ENCODE data around the gene UBE3B. TPM values are rescaled to one million over a fixed set of nuclear protein-coding genes. Genes with fewer than 3 reads are reported as not detected.

The UBE3B gene
- total RNA-seq, 1 experiment from 2014 or later = 38.4 TPM

DNA sequence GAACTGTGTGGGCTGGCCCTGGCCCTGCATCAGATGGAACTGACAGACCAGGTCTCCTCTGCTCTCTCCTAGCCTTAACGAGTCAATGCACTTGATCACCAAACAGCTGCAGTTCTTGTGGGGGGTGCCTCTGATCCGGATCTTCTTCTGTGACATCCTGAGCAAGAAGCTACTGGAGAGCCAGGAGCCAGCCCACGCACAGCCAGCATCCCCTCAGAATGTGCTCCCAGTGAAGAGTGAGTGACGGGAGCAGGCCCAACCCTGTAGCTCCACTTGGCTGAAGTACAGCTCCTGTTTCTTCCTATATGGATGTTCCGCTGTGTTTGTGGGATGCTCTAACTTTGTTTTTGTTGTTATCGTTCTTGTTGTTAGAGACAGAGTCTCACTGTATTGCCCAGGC, 23.9 kb downstream of the UBE3B start:
- Mint-ChIP-seq H3K4me3 (ENCODE audit: unreplicated experiment) (no peak overlapping the region), H3K27ac (ENCODE audit: unreplicated experiment) (no peak overlapping the region), H3K36me3 (ENCODE audit: insufficient read depth, unreplicated experiment) (peaks cover 12% of the 10 kb centered on the region), H3K9me3 (ENCODE audit: unreplicated experiment) (no peaks in the 10 kb centered on the region), H3K4me1 (ENCODE audit: low read depth, unreplicated experiment) (no peaks in the 10 kb centered on the region), H3K27me3 (ENCODE audit: insufficient read depth, unreplicated experiment) (no peaks in the 10 kb centered on the region)
- Histone ChIP-seq H3K36me3 (ENCODE audit: control insufficient read depth, insufficient read depth, low read length) (peaks cover 3% of the 10 kb centered on the region; the same call in 1 of the 2 replicates), H3K27me3 (replicated peaks; ENCODE audit: control insufficient read depth, insufficient read depth, low read length) (no peaks in the 10 kb centered on the region), H3K9me3 (no peaks in the 10 kb centered on the region), H3K4me1 (no peaks in the 10 kb centered on the region), H3K4me3 (ENCODE audit: low read depth, low read length) (no peak overlapping the region)
- BruUV-seq (replicated peaks) = no TSS peak
- intact Hi-C loops (cut with micrococcal nuclease; ENCODE audit: unreplicated experiment) = no loop called here
- CTCF ChIA-PET = no interaction called here
- DNase-seq = no peak
- TF ChIP-seq, protein P1, sequence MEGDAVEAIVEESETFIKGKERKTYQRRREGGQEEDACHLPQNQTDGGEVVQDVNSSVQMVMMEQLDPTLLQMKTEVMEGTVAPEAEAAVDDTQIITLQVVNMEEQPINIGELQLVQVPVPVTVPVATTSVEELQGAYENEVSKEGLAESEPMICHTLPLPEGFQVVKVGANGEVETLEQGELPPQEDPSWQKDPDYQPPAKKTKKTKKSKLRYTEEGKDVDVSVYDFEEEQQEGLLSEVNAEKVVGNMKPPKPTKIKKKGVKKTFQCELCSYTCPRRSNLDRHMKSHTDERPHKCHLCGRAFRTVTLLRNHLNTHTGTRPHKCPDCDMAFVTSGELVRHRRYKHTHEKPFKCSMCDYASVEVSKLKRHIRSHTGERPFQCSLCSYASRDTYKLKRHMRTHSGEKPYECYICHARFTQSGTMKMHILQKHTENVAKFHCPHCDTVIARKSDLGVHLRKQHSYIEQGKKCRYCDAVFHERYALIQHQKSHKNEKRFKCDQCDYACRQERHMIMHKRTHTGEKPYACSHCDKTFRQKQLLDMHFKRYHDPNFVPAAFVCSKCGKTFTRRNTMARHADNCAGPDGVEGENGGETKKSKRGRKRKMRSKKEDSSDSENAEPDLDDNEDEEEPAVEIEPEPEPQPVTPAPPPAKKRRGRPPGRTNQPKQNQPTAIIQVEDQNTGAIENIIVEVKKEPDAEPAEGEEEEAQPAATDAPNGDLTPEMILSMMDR (IDR thresholded peaks at IDR 0.05; ENCODE audit: insufficient read depth in 1 of 2, low read depth in 1 of 2, low read length in 1 of 2, severe bottlenecking in 1 of 2, unreplicated experiment in 1 of 2) = no peak
- POLR2A ChIA-PET = no interaction called here

DNA sequence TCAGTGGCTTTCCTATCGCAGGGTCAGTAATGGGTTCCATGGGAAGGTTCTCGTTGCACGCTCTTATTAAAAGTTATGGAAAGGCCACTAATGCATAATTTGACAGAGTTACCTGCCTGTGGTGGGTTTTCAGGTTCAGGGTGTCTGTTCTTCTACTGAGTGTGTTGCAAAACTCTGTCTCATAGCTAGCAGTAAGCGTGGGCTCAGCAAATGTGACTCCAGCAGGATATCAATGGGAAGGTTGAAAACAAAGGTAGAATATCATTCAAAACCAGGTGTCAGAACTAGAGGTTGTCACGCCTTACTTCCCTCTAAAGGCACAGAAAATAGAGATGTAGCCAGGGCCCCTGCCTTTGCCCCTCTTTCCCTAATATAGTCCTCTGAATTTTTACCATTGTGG, 24.9 kb downstream of the UBE3B start:
- Histone ChIP-seq H3K36me3 (ENCODE audit: control insufficient read depth, insufficient read depth, low read length) (peaks cover 3% of the 10 kb centered on the region; the same call in 1 of the 2 replicates), H3K4me3 (ENCODE audit: low read depth, low read length) (no peak overlapping the region), H3K9me3 (no peaks in the 10 kb centered on the region), H3K4me1 (no peaks in the 10 kb centered on the region), H3K27me3 (replicated peaks; ENCODE audit: control insufficient read depth, insufficient read depth, low read length) (no peaks in the 10 kb centered on the region)
- intact Hi-C loops (cut with micrococcal nuclease; ENCODE audit: unreplicated experiment) = no loop called here
- Mint-ChIP-seq H3K4me1 (ENCODE audit: low read depth, unreplicated experiment) (no peaks in the 10 kb centered on the region), H3K27ac (ENCODE audit: unreplicated experiment) (no peak overlapping the region), H3K27me3 (ENCODE audit: insufficient read depth, unreplicated experiment) (no peaks in the 10 kb centered on the region), H3K4me3 (ENCODE audit: unreplicated experiment) (no peak overlapping the region), H3K9me3 (ENCODE audit: unreplicated experiment) (no peaks in the 10 kb centered on the region), H3K36me3 (ENCODE audit: insufficient read depth, unreplicated experiment) (peaks cover 12% of the 10 kb centered on the region)
- POLR2A ChIA-PET = no interaction called here
- no TSS peak for BruUV-seq (replicated peaks)
- TF ChIP-seq, protein P1 (IDR thresholded peaks at IDR 0.05; ENCODE audit: insufficient read depth in 1 of 2, low read depth in 1 of 2, low read length in 1 of 2, severe bottlenecking in 1 of 2, unreplicated experiment in 1 of 2) = no peak
- no peak for DNase-seq
- CTCF ChIA-PET = no interaction called here

DNA sequence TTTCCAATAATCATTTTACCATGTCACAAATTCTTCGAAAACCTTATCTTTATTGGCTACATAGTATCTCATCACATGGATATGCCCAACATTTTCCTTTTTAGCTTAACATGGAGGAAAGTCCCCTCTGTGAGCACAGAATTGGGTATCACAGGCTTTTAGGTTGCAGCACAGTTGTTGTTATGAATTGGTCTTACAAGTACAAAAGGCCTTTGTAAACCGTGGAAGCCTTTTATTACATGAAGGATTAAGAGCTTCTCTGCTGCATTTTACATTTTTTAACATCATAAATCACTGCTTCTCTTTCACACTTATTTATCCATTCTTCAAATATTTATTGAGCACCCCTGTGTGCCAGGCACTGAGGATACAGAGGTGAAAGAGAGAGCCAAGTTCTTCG, 26.2 kb downstream of the UBE3B start:
- no peak overlapping the region for H3K4me3 ChIP-seq (ENCODE audit: low read depth, low read length)
- H3K4me1 Mint-ChIP-seq (ENCODE audit: low read depth, unreplicated experiment) = no peaks in the 10 kb centered on the region
- H3K27me3 Mint-ChIP-seq (ENCODE audit: insufficient read depth, unreplicated experiment) = no peaks in the 10 kb centered on the region
- H3K9me3 Mint-ChIP-seq (ENCODE audit: unreplicated experiment) = no peaks in the 10 kb centered on the region
- TF ChIP-seq, protein P1 (IDR thresholded peaks at IDR 0.05; ENCODE audit: insufficient read depth in 1 of 2, low read depth in 1 of 2, low read length in 1 of 2, severe bottlenecking in 1 of 2, unreplicated experiment in 1 of 2) = no peak
- H3K27me3 ChIP-seq (replicated peaks; ENCODE audit: control insufficient read depth, insufficient read depth, low read length) = no peaks in the 10 kb centered on the region
- no peaks in the 10 kb centered on the region for H3K4me1 ChIP-seq
- H3K4me3 Mint-ChIP-seq (ENCODE audit: unreplicated experiment) = no peak overlapping the region
- no TSS peak for BruUV-seq (replicated peaks)
- CTCF ChIA-PET = no interaction called here
- POLR2A ChIA-PET = no interaction called here
- peaks cover 12% of the 10 kb centered on the region for H3K36me3 Mint-ChIP-seq (ENCODE audit: insufficient read depth, unreplicated experiment)
- peaks cover 3% of the 10 kb centered on the region; the same call in 1 of the 2 replicates for H3K36me3 ChIP-seq (ENCODE audit: control insufficient read depth, insufficient read depth, low read length)
- no peaks in the 10 kb centered on the region for H3K9me3 ChIP-seq
- intact Hi-C loops (cut with micrococcal nuclease; ENCODE audit: unreplicated experiment) = no loop called here
- DNase-seq = no peak
- H3K27ac Mint-ChIP-seq (ENCODE audit: unreplicated experiment) = no peak overlapping the region

All from Caco-2 (cell line).